Adrenal gland (tissue), 5 donors: ENCODE results near the gene UNC119B.

Source experiments
- POLR2A ChIP-seq, 2 donors: fragments of 450-650 bp; IDR thresholded peaks; one replicate each; pipeline ENCODE4 v1.6.1; 2017; ENCODE audit warnings: antibody characterized with exemption in 2 of 2, mild to moderate bottlenecking in 2 of 2, moderate library complexity in 1 of 2
- TF ChIP-seq, protein P1 (sequence below), 6 experiments: fragments of 450-650 bp in 4 of 6; fragments of 200-600 bp in 2 of 6; sonication (generic) in 1 of 6; IDR thresholded peaks; 1 replicate in 5 of 6; 2 replicates in 1 of 6; pipeline versions ENCODE4 v1.5.1 to v1.8.0; 2016 to 2021; ENCODE audit warnings: antibody characterized with exemption in 6 of 6, mild to moderate bottlenecking in 2 of 6, moderate library complexity in 1 of 6
- donor health status: DM: no; HTN: no; CAD: no.

DNA sequence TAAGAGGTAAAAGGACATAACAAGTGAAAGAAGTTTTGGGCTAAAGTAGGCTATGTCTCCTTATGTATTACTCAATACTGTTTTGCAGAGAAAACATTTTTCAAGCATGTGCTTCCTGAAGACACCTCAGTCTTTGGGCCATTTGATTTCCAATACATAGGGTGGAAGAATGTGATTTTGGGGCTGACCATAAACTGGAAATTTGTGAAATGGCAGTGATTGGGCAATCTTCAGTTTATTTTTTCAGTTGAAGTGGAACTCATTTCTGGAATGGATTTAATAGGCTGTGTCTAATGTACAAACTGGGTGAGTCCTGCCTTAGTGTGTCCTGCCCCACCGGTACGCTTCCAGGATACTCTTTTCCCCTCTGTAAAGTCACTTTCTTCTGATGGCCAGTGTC, 12.5 kb downstream of the UNC119B start:
- no peak for TF ChIP-seq POLR2A (IDR thresholded peaks at IDR 0.05)
- TF ChIP-seq, protein P1, sequence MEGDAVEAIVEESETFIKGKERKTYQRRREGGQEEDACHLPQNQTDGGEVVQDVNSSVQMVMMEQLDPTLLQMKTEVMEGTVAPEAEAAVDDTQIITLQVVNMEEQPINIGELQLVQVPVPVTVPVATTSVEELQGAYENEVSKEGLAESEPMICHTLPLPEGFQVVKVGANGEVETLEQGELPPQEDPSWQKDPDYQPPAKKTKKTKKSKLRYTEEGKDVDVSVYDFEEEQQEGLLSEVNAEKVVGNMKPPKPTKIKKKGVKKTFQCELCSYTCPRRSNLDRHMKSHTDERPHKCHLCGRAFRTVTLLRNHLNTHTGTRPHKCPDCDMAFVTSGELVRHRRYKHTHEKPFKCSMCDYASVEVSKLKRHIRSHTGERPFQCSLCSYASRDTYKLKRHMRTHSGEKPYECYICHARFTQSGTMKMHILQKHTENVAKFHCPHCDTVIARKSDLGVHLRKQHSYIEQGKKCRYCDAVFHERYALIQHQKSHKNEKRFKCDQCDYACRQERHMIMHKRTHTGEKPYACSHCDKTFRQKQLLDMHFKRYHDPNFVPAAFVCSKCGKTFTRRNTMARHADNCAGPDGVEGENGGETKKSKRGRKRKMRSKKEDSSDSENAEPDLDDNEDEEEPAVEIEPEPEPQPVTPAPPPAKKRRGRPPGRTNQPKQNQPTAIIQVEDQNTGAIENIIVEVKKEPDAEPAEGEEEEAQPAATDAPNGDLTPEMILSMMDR (IDR thresholded peaks at IDR 0.05) = no peak
